AG09309 (cell line): Measurements from ENCODE around the gene GTPBP2.

Experiments used
- DNase-seq: peaks from one replicate; pipeline ENCODE4 v3.0.0-alpha.2; 2010; ENCODE audit warnings: low read depth
- H3K4me3 ChIP-seq: 2 replicates; pipeline ENCODE4 v1.5.1; 2011; ENCODE audit warnings: mild to moderate bottlenecking, low read depth, low read length, moderate library complexity; ENCODE audit not compliant: control insufficient read depth
- CTCF ChIP-seq: IDR thresholded peaks from 2 replicates; pipeline ENCODE4 v1.5.1; 2011; ENCODE audit warnings: mild to moderate bottlenecking, low read depth, low read length, inconsistent platforms; ENCODE audit not compliant: insufficient read depth, control insufficient read depth; ENCODE audit errors: missing control alignments

GTPBP2 gene

GRCh38 chr6:43622541-43622940, 6.5 kb downstream of the GTPBP2 start:
- DNase-seq = no peak
- no peak overlapping the region for H3K4me3 ChIP-seq
- TF ChIP-seq CTCF = no peak

DNA sequence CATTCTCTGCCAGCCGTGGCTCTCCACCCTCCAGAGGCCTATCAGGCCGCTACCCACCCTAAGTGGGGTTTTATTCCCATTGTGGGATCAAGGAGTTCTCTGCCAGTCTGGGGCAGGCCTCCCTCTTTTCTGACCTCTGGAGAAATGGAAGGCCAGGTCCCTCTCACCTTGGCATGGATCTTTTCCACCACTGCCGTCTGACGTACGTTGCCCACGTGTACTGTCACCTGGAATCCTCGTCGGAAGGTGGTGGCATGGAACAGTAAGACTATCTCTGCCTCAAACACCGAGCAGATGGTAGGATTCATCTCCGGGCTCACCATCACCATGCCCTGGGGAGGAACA, 7.3 kb downstream of the GTPBP2 start:
- TF ChIP-seq CTCF = no peak
- H3K4me3 ChIP-seq = no peak overlapping the region
- no peak for DNase-seq

DNA sequence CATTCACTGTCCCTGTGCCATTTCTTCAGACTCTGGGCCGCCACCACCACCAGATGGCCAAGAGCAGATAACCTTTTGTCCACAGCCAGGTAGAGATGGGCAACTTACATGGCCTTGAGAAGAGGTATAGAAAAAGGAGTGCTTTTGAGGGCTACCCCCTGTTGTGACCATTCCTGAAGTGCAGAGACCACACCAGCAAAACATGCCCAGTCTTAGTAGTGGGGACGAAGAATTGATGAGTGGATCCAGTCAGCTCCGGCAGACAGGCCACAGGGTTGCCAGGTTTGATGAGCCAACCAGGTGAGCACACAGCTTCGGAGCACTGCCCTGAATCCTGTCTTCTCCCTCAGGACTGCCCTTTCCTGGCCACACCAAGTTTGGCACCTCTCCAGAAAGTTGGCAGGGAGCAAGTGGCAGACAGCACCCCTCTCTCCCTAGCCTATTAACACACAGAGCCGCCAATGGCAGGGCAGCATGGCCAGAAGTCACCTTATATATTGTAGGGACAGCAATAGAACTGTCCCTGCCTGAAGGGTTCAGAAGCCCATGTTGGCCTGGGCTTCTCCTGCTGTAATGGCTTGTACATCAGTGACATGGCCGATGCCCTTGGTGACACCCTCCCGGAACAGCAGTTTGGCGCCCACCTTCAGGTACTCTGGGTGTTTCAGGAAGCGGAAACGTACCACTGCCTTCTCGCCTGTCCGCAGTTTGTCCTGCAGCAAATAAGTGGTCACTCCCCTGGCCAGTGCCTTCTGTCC, 7.8 kb downstream of the GTPBP2 start:
- H3K4me3 ChIP-seq = no peak overlapping the region
- no peak for TF ChIP-seq CTCF
- no peak for DNase-seq

DNA sequence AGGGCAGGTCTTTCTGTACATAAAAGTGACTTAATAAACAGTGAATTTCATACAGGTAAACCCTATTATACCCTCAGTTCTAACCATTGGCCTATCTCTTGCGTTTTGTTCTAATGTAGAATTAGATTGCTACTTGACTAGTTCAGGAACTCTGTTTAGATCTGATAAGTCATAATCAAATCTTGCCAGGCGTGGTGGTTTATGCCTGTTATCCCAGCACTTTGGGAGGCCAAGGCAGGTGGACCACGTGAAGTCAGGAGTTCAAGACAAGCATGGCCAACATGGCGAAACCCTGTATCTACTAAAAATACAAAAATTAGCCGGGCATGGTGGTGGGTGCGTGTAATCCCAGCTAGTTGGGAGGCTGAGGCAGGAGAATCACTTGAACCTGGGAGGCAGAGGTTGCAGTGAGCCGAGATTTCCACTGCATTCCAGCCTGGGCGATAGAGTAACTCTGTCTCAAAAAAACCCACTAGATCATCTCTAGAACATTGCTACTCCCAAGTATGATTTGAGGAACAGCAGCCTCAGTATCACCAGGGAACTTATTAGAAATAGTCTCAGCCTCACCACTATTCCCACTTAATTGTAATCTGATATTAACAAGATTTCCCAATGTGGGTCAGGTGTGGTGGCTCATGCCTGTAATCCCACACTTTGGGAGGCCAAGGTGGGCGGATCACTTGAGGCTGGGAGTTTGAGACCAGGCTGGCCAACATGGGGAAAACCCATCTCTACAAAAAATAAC, 12.2 kb downstream of the GTPBP2 start:
- no peak for DNase-seq
- H3K4me3 ChIP-seq = no peak overlapping the region
- no peak for TF ChIP-seq CTCF

- no peak overlapping the region for H3K4me3 ChIP-seq
- no peak for DNase-seq
- no peak for TF ChIP-seq CTCF
Observed at GRCh38 chr6:43614396-43614730, 14.7 kb downstream of the GTPBP2 start.

GRCh38 chr6:43613721-43614395, 15.2 kb downstream of the GTPBP2 start:
- no peak for DNase-seq
- H3K4me3 ChIP-seq = no peak overlapping the region
- TF ChIP-seq CTCF = no peak
